ENCODE results near the gene HIP1. TPM values are rescaled to one million over a fixed set of nuclear protein-coding genes. Genes with fewer than 3 reads are reported as not detected.

The HIP1 gene
- total RNA-seq, 1 donor from 2014 or later, result 49.3 TPM

- H3K9me3 Mint-ChIP-seq (ENCODE audit: unreplicated experiment), result no peaks in the 10 kb centered on the region
- H3K4me3 Mint-ChIP-seq (ENCODE audit: unreplicated experiment), result no peak overlapping the region
- TF ChIP-seq CTCF (IDR thresholded peaks at IDR 0.05; ENCODE audit: unreplicated experiment), result no peak
- H3K4me1 Mint-ChIP-seq (ENCODE audit: unreplicated experiment), result no peaks in the 10 kb centered on the region
- peaks cover 4% of the 10 kb centered on the region for H3K36me3 Mint-ChIP-seq (ENCODE audit: low read depth, unreplicated experiment)
- H3K27me3 Mint-ChIP-seq (ENCODE audit: unreplicated experiment), result no peaks in the 10 kb centered on the region
- no peak for DNase-seq (ENCODE audit: low spot score)
- H3K27ac Mint-ChIP-seq (ENCODE audit: unreplicated experiment), result no peak overlapping the region
Observed at GRCh38 chr7:75662579-75663301, 76.0 kb downstream of the HIP1 start.

- peaks cover 4% of the 10 kb centered on the region for H3K36me3 Mint-ChIP-seq (ENCODE audit: low read depth, unreplicated experiment)
- DNase-seq (ENCODE audit: low spot score), result no peak
- no peak overlapping the region for H3K4me3 Mint-ChIP-seq (ENCODE audit: unreplicated experiment)
- no peak overlapping the region for H3K27ac Mint-ChIP-seq (ENCODE audit: unreplicated experiment)
- no peak for TF ChIP-seq CTCF (IDR thresholded peaks at IDR 0.05; ENCODE audit: unreplicated experiment)
- H3K9me3 Mint-ChIP-seq (ENCODE audit: unreplicated experiment), result no peaks in the 10 kb centered on the region
- no peaks in the 10 kb centered on the region for H3K4me1 Mint-ChIP-seq (ENCODE audit: unreplicated experiment)
- no peaks in the 10 kb centered on the region for H3K27me3 Mint-ChIP-seq (ENCODE audit: unreplicated experiment)
Observed at GRCh38 chr7:75660566-75661215, 78.0 kb downstream of the HIP1 start.

- no peaks in the 10 kb centered on the region for H3K4me1 Mint-ChIP-seq (ENCODE audit: unreplicated experiment)
- DNase-seq (ENCODE audit: low spot score), result no peak
- no peak for TF ChIP-seq CTCF (IDR thresholded peaks at IDR 0.05; ENCODE audit: unreplicated experiment)
- no peaks in the 10 kb centered on the region for H3K9me3 Mint-ChIP-seq (ENCODE audit: unreplicated experiment)
- H3K36me3 Mint-ChIP-seq (ENCODE audit: low read depth, unreplicated experiment), result peaks cover 4% of the 10 kb centered on the region
- H3K27me3 Mint-ChIP-seq (ENCODE audit: unreplicated experiment), result no peaks in the 10 kb centered on the region
- H3K27ac Mint-ChIP-seq (ENCODE audit: unreplicated experiment), result no peak overlapping the region
- no peak overlapping the region for H3K4me3 Mint-ChIP-seq (ENCODE audit: unreplicated experiment)
Observed at GRCh38 chr7:75658802-75659201, 79.9 kb downstream of the HIP1 start.

- Mint-ChIP-seq H3K9me3 (ENCODE audit: unreplicated experiment) (no peaks in the 10 kb centered on the region), H3K4me3 (ENCODE audit: unreplicated experiment) (no peak overlapping the region), H3K4me1 (ENCODE audit: unreplicated experiment) (no peaks in the 10 kb centered on the region), H3K36me3 (ENCODE audit: low read depth, unreplicated experiment) (peaks cover 4% of the 10 kb centered on the region), H3K27me3 (ENCODE audit: unreplicated experiment) (no peaks in the 10 kb centered on the region), H3K27ac (ENCODE audit: unreplicated experiment) (no peak overlapping the region)
- TF ChIP-seq CTCF (IDR thresholded peaks at IDR 0.05; ENCODE audit: unreplicated experiment), result no peak
- no peak for DNase-seq (ENCODE audit: low spot score)
Observed at GRCh38 chr7:75658369-75658768, 80.4 kb downstream of the HIP1 start.

GRCh38 chr7:75657866-75658265 lies 80.9 kb downstream of the HIP1 start:
- Mint-ChIP-seq H3K27me3 (ENCODE audit: unreplicated experiment) (no peaks in the 10 kb centered on the region), H3K4me1 (ENCODE audit: unreplicated experiment) (no peaks in the 10 kb centered on the region), H3K27ac (ENCODE audit: unreplicated experiment) (no peak overlapping the region), H3K9me3 (ENCODE audit: unreplicated experiment) (no peaks in the 10 kb centered on the region), H3K36me3 (ENCODE audit: low read depth, unreplicated experiment) (peaks cover 4% of the 10 kb centered on the region), H3K4me3 (ENCODE audit: unreplicated experiment) (no peak overlapping the region)
- no peak for DNase-seq (ENCODE audit: low spot score)
- no peak for TF ChIP-seq CTCF (IDR thresholded peaks at IDR 0.05; ENCODE audit: unreplicated experiment)
